EH (cell line): ENCODE results near the gene TMC2.
"Not testable (repeated sequence)": the region's sequence is repeated elsewhere in the genome, so short reads cannot be mapped to it uniquely, and the experiment has no call there.

Experiments
- DNase-seq: peaks from one replicate; pipeline ENCODE4 v3.0.0-alpha.2; 2015; ENCODE audit warnings: low read depth

Gene TMC2

GRCh38 chr20:2536560-2536986 lies at the start of gene TMC2:
Gene TMC2, plus strand, starts transcription at chr20:2536573. Its CDS starts 49 bp downstream, at chr20:2536622.
- no peak for DNase-seq

DNA sequence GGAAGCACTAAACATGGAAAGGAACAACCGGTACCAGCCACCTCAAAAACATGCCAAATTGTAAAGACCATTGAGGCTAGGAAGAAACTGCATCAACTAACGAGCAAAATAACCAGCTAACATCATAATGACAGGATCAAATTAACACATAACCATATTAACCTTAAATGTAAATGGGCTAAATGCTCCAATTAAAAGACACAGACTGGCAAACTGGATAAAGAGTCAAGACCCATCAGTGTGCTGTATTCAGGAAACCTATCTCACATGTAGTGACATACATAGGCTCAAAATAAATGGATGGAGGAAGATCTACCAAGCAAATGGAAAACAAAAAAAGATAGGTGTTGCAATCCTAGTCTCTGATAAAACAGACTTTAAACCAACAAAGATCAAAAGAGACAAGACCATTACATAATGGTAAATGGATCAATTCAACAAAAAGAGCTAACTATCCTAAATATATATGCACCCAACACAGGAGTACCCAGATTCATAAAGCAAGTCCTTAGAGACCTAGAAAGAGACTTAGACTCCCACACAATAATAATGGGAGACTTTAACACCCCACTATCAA lies 33.5 kb upstream of the TMC2 start:
- DNase-seq: not testable (repeated sequence)

- not testable (repeated sequence) for DNase-seq
Observed at GRCh38 chr20:2504803-2505202, 31.6 kb upstream of the TMC2 start.

DNA sequence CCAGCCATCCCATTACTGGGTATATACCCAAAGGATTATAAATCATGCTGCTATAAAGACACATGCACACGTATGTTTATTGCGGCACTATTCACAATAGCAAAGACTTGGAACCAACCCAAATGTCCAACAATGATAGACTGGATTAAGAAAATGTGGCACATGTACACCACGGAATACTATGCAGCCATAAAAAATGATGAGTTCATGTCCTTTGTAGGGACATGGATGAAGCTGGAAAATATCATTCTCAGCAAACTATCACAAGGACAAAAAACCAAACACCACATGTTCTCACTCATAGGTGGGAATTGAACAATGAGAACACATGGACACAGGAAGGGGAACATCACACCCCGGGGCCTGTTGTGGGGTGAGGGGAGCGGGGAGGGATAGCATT lies 29.9 kb upstream of the TMC2 start:
- not testable (repeated sequence) for DNase-seq

DNA sequence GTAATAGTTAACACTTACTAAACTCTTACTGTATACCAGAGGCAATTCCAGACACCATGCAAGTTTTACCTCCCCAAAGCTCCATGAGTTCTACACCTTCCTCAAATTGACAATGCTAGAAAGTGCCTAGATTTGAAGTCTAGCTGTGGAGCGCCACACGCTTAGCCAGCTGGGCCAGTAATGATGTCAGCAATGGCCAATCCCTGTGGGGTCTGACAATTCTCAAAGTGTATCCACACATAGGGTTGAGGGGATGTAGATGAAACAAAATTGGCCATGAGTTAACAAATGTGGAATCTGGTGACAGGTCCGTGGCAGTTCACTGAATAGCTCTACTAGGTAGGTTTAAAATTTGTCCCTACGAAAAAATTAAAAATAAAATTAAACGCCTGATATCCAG lies 28.9 kb upstream of the TMC2 start:
- peak; percentile 8 for DNase-seq

GRCh38 chr20:2507875-2508630 lies 28.3 kb upstream of the TMC2 start:
- DNase-seq: peak; percentile 38

DNA sequence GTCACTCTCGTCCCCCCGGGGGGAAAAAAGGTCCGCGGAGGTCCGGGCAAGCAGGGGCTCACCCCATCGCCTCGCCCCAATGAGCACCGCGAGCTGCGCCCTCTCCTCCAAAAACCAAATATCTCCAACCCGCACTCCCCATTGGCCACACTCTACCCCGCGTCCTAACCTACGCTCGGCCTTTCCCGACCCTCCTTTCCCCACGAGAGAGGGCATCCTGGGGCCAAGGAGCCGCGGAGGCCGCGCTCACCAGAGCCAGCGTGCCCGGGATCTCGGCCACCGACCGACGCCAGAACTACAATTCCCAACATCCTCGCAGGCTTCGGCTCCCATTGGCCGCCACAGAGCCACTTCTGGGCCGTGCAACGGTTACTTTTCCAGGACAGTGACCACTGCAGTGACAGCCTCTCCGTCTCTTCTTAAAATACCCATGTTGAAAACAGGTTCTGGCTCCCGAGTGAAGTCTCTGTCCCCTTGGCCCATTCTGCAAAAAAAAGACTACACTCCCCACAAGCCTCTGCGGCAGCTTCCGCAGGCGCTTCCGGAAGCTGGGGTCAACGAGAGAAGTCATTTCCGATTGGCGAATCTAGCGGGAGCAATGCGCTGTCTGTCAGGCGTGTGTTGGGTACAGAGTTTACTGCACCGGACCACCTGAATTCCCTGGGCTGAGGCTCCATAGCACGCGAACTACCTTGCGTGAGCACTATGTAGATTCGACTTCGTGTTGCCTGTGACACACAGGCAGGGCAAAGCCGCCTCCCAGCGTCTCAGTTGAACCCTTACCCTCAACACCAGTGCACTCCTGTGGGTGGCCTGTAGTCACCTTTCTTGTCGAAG lies 27.5 kb upstream of the TMC2 start, which contains the start of gene ZNF343:
TSS of gene ZNF343 (minus strand) at position 285 of the 837 bp plus-strand sequence. CDS start 15,020 bp downstream, outside the sequence.
- DNase-seq: peak; percentile 86

GRCh38 chr20:2509468-2509781 lies 26.9 kb upstream of the TMC2 start:
- DNase-seq: no peak

DNA sequence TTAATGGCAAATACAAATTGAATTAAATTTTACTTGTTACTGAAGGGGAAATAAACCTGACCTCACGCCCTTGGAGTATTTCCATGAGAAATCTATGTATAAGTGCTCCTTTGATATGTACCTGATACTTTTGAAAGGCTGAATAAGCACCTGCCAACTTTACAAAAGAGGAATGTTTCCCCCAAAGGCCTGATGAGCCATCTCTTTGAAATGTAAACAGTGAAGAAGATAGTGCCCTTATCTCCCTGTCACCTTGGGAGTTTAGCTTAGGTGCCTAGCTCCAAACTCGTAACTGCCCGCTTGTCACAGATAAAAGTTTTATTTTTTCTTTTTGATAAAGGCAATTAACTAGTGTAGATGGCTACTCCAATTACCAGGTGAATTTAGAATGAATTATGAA lies 26.6 kb upstream of the TMC2 start:
- no peak for DNase-seq

DNA sequence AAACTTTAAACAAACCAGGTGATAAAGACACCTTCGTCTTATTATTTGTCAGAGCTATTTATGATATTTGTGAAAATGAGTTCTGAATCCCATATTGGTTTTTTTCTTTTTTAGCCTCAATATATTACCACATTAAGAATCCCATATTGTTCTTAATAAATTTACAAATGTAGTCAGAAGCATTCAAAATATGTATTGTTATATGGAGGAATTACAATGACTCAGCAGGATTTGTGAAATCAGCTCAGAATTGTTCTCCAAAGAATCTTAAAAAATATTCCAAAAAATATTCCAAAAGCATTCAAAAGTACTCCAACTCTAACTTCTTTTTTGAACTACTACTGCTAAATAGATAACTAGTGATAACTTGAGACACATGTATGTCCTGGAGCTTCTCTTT lies 21.2 kb upstream of the TMC2 start:
- DNase-seq: no peak

DNA sequence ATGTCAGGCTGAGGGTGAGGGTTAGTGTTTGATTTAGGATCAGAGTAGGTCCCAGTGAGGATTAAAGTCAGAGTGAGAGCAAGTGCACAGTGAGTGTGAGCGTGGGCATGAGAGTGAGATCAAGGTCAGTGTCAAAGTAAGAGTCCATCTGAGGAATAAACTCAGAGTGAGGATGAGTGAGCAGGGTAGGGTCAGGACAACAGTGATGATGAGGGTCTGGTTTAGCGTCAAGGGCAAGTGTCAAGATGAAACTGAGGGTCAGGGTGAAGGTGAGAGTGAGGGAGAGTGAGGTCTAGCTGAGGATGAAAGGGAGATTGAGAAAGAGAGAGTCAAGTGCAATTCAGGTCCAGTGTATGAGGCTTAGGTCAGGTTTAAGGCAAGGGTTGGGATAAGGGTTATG lies 20.0 kb upstream of the TMC2 start:
- DNase-seq: no peak

- DNase-seq: no peak
Observed at GRCh38 chr20:2518096-2518495, 18.3 kb upstream of the TMC2 start.

DNA sequence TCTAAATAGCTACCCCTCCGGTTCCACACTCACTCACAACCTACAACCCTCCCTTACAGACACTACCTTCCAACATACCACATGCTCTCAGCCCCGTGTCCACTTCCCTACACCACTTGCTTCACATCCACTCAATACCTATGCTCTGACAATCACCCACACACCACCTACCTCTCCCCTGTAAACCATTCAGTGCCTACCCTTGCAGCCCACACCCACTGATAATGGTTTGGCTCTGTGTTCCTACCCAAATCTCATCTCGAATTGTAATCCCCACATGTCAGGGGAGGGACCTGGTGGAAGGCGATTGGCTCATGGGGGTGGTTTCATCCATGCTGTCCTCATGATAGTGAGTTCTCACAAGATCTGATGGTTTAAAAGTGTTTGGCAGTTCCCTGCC lies 17.8 kb upstream of the TMC2 start:
- no peak for DNase-seq

- DNase-seq: peak; percentile 37
Observed at GRCh38 chr20:2519115-2519809, 17.1 kb upstream of the TMC2 start.

- no peak for DNase-seq
Observed at GRCh38 chr20:2520617-2521016, 15.8 kb upstream of the TMC2 start.

DNA sequence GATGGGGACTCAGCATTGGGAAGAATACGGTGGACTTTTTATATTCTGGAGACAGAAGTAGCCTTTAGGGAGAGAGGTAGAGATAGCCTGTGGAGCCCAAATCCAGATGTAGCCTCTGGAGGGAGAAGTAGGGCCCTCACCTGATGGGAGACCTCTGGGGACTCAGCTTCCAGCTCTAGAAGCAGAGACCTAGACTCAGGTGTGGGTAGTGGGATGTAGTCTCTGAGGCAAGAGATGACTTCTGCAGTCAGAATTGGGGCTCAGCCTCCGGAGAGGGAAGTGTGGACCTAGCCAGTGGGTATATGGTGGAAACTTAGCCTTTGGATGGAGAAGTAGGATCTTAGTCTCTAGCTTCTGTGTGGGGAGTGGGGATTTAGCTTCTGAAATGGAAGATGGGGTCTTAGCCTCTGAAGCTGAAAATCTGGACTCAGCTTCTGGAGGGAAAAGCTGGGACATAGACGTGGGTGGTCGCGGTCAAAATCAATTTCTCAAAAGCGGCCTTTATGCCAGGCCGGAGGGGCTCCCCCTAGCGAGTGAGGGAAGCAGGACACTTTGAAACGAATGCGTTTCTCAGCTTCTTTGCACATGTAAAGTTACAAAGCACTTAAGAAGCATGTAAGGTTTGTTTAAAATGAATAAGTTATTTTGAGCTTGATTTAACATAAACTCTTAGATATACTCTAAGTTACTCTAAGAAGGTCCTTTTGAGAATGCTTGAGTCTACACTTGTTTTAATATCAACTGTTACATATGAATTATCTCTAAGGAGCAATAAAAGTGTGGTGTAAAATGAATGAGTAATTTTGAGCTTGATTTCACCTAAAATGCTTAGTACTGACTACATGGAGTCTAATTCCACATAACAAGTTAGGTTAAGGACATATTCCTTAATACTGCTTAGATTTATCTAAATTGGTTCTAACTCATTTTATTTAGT lies 14.7 kb upstream of the TMC2 start:
- peak; percentile 30 for DNase-seq

DNA sequence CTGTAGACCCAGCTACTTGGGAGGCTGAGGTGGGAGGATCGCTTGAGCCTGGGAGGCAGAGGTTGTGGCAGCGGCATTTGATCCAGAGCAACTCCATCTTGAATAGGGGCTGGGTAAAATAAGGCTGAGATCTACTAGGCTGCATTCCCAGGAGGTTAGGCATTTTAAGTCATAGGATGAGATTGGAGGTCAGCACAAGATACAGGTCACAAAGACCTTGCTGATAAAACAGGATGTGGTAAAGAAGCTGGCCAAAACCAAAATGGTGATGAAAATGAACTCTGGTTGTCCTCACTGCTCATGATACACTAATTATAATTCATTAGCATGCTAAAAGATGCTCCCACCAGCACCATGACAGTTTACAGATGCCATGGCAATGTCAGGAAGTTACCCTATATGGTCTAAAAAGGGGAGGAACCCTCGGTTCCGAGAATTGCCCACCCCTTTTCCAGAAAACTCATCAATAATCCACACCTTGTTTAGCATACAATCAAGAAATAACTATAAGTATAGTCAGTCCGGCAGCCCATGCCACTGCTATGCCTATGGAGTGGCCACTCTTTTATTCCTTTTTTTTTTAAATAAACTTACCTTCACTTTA lies 13.4 kb upstream of the TMC2 start:
- peak; percentile 13 for DNase-seq

DNA sequence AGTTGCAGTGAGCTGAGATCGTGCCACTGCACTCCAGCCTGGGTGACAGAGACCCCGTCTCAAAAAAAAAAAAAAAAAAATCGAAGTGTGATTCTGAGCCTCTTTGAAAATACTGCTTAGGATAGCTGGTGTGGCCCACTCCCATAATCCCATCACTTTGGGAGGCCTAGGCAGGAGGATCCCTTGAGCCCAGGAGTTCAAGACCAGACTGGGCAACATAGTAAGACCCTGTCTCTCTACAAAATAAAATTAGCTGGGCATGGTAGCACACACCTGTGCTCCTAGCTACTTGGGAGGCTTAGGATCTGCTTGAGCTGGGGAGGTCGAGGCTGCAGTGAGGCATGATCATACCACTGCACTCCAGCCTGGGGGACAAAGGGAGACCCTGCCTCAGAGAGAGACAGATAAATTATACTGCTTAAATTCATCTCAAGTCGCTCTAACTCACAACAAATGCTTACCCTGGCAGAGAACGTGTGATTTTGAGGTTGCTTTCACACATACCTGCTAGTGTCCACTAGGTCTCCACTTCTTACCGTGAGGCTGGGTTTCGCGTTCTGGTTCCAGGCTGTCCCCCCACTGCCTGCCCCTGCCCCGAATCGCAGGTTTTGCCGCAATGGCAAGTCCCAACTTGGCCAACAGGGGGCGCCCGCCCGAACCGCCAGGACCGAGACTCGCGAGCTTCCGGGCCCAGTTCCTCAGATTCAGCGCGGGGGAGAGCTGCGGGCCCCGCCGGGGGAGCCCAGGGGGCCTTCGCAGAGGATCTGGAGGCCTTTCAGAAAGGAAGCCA lies 12.3 kb upstream of the TMC2 start:
- DNase-seq: peak; percentile 74

GRCh38 chr20:2524709-2525506 lies 11.5 kb upstream of the TMC2 start:
- peak; percentile 80 for DNase-seq
